Suprapubic skin (tissue), 4 donors: ENCODE results near the gene WFDC5. TPM values are rescaled to one million over a fixed set of nuclear protein-coding genes. Genes with fewer than 3 reads are reported as not detected.

Experiments used
- DNase-seq, 2 donors: peaks; one replicate each; pipeline ENCODE4 v3.0.0-alpha.2; 2019; ENCODE audit warnings: low spot score in 2 of 2
- H3K27ac ChIP-seq: fragments of 200-600 bp; sonication (generic); one replicate; pipeline ENCODE4 v1.5.1; 2019
- H3K27me3 ChIP-seq: fragments of 200-600 bp; sonication (generic); one replicate; pipeline ENCODE4 v1.5.1; 2019
- H3K36me3 ChIP-seq: fragments of 200-600 bp; sonication (generic); one replicate; pipeline ENCODE4 v1.5.1; 2019
- H3K4me1 ChIP-seq: fragments of 200-600 bp; sonication (generic); one replicate; pipeline ENCODE4 v1.5.1; 2019
- H3K4me3 ChIP-seq: fragments of 200-600 bp; sonication (generic); one replicate; pipeline ENCODE4 v1.5.1; 2019; ENCODE audit warnings: mild to moderate bottlenecking
- H3K9me3 ChIP-seq: fragments of 200-600 bp; sonication (generic); one replicate; pipeline ENCODE4 v1.5.1; 2019
- EP300 ChIP-seq: sonication (generic); formaldehyde crosslinking; IDR thresholded peaks from one replicate; pipeline ENCODE4 v1.6.1; 2017; ENCODE audit warnings: antibody characterized with exemption
- POLR2A ChIP-seq, 2 donors: fragments of 450-650 bp; IDR thresholded peaks; one replicate each; pipeline ENCODE4 v1.6.1; 2017; ENCODE audit warnings: antibody characterized with exemption in 2 of 2, mild to moderate bottlenecking in 2 of 2, moderate library complexity in 2 of 2
- POLR2AphosphoS5 ChIP-seq, 3 donors: sonication (generic); formaldehyde crosslinking; IDR thresholded peaks; one replicate each; pipeline ENCODE4 v1.6.1; 2017; ENCODE audit warnings: antibody characterized with exemption in 3 of 3
- WGBS: methylation state at CpG from one replicate; pipeline ENCODE4 v1.1.5; 2018; 5-methylcytosine and 5-hydroxymethylcytosine counted together
- total RNA-seq, 4 donors: library from RNA; depleted of rRNA; stranded (reverse); fragments of >200 nt; gene quantifications; one replicate each; pipeline ENCODE4 v1.1.0, GENCODE V29; 2016
- TF ChIP-seq, protein P1 (sequence below), 2 donors: fragments of 200-600 bp in 1 of 2; fragments of 450-650 bp in 1 of 2; sonication (generic) in 1 of 2; IDR thresholded peaks; one replicate each; pipeline ENCODE4 v1.5.1; 2016 to 2019; ENCODE audit warnings: antibody characterized with exemption in 2 of 2, mild to moderate bottlenecking in 1 of 2, moderate library complexity in 1 of 2

Gene WFDC5
- total RNA-seq, 4 donors from 2014 or later: 284 to 409 (median 356) TPM

DNA sequence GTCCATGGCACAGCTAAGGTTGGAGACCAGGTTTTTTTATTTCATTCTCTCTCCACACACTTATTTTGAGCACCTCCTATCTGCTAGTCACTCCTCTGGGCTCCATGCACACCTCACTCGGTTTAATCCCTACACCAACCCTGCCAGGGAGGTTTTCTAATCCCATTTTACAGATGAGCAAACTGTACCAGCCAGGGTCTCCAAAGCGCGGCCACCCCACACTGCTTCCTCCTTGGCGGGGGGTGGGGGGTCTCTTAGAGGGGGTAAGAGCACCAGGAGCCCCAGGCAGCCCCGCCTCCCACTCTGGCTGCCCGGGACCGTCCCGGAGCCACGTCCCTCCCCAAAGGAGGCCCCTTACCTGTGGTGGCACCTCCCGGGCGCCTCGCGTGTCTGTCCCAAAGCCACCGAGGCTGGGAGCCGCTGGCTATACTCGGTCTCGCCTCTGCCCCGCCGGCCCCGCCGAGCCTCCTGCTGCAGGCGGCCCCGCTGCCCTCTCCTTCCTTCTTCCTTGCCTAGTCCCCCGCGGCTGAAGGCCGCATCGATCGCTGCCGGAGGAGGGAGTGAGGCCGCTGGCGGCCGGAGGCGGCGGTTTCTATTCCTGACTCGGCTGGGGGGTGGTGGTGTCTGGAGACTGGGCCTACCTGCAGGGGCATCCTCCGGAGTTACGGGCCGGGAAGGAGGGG is 14.3 kb downstream of the WFDC5 start, which contains the start of gene KCNS1:
KCNS1 (minus strand) TSS at position 565 of the 683 bp plus-strand sequence. CDS start 1,891 bp downstream, outside the sequence.
- H3K36me3 ChIP-seq: no peaks in the 10 kb centered on the region
- H3K27me3 ChIP-seq: peaks cover 32% of the 10 kb centered on the region
- 25% methylated on average over 8 of the region's 38 CpGs for WGBS

DNA sequence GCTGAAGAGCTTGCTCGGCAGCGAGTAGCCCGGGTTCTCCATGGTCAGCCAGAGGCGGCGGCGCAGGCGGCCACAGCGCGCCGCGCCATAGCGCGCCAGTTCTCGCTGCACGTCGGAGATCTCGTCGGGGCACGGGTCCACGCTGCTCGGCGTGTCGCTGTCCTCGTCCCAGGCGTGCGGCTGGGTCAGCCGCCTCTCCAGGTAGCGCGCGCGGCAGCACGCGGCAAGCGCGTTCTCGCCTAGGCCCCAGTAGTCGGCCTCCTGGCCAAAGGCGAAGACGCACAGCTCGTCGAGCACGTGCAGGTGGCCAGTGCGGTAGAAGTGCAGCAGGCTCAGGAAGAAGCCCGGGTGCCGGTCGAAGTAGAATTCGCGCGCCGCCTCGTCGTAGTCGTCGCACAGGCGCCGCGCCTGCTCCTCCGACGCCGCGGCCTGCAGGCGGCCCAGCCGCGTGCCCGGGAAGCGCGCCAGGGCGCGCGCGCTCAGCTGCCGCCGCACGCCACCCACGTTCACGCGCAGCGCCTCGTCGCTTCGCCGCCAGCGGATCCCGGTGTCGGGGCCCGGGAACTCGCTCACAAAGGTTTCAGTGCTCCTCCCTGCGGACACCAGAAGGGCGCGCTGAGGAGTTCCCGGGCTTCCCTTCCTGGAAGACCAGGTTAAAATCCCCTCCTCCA is 16.7 kb downstream of the WFDC5 start:
- H3K4me3 ChIP-seq: peak overlapping the region; percentile 34
- H3K36me3 ChIP-seq: no peaks in the 10 kb centered on the region
- no peak for DNase-seq
- H3K27ac ChIP-seq: no peak overlapping the region
- 7% methylated on average over 3 of the region's 91 CpGs for WGBS
- H3K27me3 ChIP-seq: peaks cover 32% of the 10 kb centered on the region
- TF ChIP-seq POLR2AphosphoS5 (IDR thresholded peaks at IDR 0.05) (no peak), POLR2A (IDR thresholded peaks at IDR 0.05) (no peak), EP300 (no peak)
- TF ChIP-seq, protein P1, sequence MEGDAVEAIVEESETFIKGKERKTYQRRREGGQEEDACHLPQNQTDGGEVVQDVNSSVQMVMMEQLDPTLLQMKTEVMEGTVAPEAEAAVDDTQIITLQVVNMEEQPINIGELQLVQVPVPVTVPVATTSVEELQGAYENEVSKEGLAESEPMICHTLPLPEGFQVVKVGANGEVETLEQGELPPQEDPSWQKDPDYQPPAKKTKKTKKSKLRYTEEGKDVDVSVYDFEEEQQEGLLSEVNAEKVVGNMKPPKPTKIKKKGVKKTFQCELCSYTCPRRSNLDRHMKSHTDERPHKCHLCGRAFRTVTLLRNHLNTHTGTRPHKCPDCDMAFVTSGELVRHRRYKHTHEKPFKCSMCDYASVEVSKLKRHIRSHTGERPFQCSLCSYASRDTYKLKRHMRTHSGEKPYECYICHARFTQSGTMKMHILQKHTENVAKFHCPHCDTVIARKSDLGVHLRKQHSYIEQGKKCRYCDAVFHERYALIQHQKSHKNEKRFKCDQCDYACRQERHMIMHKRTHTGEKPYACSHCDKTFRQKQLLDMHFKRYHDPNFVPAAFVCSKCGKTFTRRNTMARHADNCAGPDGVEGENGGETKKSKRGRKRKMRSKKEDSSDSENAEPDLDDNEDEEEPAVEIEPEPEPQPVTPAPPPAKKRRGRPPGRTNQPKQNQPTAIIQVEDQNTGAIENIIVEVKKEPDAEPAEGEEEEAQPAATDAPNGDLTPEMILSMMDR (IDR thresholded peaks at IDR 0.05): no peak
- H3K4me1 ChIP-seq: peaks cover 30% of the 10 kb centered on the region
- H3K9me3 ChIP-seq: no peaks in the 10 kb centered on the region

More for the DNA sequence above, 14.3 kb downstream of the WFDC5 start, which contains the start of gene KCNS1:
- peak in 1 of 2 donors; percentile 59 for DNase-seq
- Histone ChIP-seq H3K27ac (no peak within 1 kb of the TSS), H3K9me3 (no peaks in the 10 kb centered on the region), H3K4me3 (peak within 1 kb of the TSS; percentile 11), H3K4me1 (peaks cover 27% of the 10 kb centered on the region)
- TF ChIP-seq POLR2AphosphoS5 (IDR thresholded peaks at IDR 0.05): no peak
- TF ChIP-seq EP300: no peak
- TF ChIP-seq POLR2A (IDR thresholded peaks at IDR 0.05): no peak
- TF ChIP-seq, protein P1 (IDR thresholded peaks at IDR 0.05): no peak

DNA sequence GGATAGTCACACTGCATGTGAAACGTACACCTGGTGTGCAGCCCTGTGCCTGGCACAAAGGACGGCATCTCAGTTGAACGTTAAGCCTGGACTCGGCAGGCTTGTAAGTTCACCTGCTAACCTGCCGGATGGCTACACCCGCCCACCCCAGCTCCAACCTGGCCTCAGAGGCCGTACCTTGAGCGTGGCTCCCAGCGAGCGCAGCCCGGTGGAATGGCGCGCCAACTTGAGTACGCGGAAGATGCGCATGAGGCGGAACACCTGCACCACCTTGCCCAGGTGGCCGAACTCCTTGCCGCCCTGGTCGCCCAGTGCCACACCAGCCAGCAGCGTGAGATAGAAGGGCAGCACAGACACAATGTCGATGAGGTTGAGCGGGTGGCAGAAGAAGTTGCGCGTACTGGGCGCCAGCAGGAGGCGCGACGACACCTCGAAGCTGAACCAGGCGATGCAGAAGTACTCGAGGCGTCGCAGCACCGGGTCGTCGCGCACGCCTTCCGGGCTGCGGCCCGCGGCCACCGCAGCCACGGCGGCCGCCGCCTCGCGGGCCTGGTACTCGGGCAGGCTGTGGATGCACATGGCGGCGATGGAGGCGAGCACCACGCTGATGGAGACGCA is 17.4 kb downstream of the WFDC5 start:
- Histone ChIP-seq H3K4me1 (peaks cover 30% of the 10 kb centered on the region), H3K9me3 (no peaks in the 10 kb centered on the region), H3K27ac (no peak overlapping the region), H3K4me3 (peak overlapping the region; percentile 34), H3K27me3 (peaks cover 32% of the 10 kb centered on the region), H3K36me3 (no peaks in the 10 kb centered on the region)
- TF ChIP-seq, protein P1 (IDR thresholded peaks at IDR 0.05): no peak
- no peak for TF ChIP-seq EP300
- DNase-seq: no peak
- 72% methylated on average over 35 of the region's 56 CpGs for WGBS

DNA sequence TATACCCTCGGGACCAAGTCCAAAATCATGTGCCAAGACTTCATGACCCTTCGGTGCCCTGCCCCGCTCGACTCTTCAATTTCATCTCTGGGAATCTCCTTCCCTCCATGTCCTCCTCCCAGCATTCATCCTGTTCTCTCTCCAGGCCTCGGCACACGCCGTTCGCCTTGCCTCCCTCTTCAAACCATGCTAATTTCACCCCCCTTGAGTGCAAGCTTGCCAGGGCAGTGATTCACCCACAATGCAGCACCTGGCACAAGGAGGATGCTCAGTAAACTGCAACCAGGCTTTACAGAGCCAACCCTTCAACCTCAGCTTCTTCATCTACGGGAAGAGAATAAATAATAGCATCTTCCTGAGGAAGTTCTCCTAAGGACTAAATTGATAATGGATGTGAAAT is 18.2 kb downstream of the WFDC5 start:
- 41% methylated on average over 9 of the region's 9 CpGs for WGBS
- no peak for DNase-seq

More for the DNA sequence above, 18.2 kb downstream of the WFDC5 start:
- Histone ChIP-seq H3K9me3 (no peaks in the 10 kb centered on the region), H3K36me3 (no peaks in the 10 kb centered on the region), H3K27me3 (peaks cover 32% of the 10 kb centered on the region), H3K27ac (no peak overlapping the region), H3K4me3 (no peak overlapping the region), H3K4me1 (peaks cover 30% of the 10 kb centered on the region)
- TF ChIP-seq, protein P1 (IDR thresholded peaks at IDR 0.05): no peak
- TF ChIP-seq EP300: no peak
- no peak for TF ChIP-seq POLR2AphosphoS5 (IDR thresholded peaks at IDR 0.05)
- TF ChIP-seq POLR2A (IDR thresholded peaks at IDR 0.05): no peak
